ENCODE measurements around the gene DMD.
"Not testable (repeated sequence)": the region's sequence is repeated elsewhere in the genome, so short reads cannot be mapped to it uniquely, and the experiment has no call there.

Gene DMD

GRCh38 chrX:31480696-31481095 lies 1730.7 kb downstream of the DMD start:
- no peak for DNase-seq (ENCODE audit: extremely low read depth in 1 of 2, low read depth in 1 of 2)

DNA sequence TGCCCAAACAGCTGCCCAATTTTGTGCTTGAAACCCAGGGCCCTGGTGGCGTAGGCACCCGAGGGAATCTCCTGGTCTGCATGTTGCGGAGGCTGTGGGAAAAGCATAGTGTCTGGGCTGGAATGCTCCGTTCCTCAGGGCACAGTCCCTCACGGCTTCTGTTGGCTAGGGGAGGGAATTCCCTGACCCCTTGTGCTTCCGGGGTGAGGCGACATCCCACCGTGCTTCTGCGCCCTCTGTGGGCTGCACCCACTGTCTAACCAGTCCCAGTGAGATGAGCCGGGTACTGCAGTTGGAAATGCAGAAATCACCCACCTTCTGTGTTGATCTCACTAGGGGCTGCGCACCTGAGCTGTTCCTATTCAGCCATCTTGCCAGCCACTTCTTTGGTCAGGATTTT lies 1740.1 kb downstream of the DMD start:
- DNase-seq (ENCODE audit: extremely low read depth in 1 of 2, low read depth in 1 of 2), result no peak

GRCh38 chrX:31470753-31471152 lies 1740.6 kb downstream of the DMD start:
- not testable (repeated sequence) for DNase-seq (ENCODE audit: extremely low read depth in 1 of 2, low read depth in 1 of 2)

DNA sequence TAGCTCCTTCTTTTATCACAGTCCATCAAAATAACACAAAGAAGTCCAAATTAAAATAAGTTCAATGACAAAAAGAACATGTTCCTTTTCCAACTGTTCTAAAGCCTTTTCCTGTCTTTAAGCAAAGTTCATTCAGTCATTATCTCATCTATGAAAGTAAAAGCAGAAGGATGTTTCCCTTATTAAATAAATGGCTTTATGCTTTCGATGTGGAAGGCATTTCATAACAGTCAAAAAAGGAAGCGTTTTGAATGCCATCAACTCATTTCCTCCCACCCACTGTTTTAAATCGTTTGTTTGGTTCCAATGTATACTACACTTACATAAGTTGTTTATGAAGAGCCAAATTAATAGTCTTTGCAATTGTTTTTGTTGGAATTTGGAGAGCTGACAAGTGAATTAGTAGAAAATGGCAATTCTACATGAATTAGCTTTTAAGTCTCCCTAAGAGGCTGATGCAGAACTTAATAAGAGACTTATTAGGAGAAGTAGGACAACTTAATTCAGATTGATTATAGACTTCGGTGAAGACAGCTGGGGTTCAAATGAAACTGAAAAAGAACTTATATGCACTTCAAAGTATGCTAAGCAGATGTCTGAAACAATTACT lies 1746.9 kb downstream of the DMD start:
- no peak for DNase-seq (ENCODE audit: extremely low read depth in 1 of 2, low read depth in 1 of 2)

GRCh38 chrX:31461266-31461665 lies 1750.1 kb downstream of the DMD start:
- no peak for DNase-seq (ENCODE audit: extremely low read depth in 1 of 2, low read depth in 1 of 2)

DNA sequence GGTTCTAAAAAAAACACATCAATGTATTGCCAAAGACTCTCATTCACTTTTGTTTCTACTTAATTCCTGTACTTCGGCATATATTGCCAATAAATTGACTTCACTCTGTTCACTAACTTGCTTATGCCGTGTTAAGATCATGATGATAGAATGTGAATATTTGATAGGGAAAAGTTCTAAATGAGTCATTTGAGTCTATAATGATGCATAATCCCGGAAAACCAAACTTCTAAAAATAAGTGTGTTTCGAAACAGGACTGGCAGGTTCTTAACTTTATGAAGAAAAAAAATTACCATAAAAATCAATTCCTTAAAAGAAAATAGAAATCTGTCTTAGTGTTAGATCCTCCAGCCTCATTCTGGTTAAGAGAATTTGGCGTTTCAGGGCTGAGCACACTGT lies 1752.0 kb downstream of the DMD start:
- no peak for DNase-seq (ENCODE audit: extremely low read depth in 1 of 2, low read depth in 1 of 2)

DNA sequence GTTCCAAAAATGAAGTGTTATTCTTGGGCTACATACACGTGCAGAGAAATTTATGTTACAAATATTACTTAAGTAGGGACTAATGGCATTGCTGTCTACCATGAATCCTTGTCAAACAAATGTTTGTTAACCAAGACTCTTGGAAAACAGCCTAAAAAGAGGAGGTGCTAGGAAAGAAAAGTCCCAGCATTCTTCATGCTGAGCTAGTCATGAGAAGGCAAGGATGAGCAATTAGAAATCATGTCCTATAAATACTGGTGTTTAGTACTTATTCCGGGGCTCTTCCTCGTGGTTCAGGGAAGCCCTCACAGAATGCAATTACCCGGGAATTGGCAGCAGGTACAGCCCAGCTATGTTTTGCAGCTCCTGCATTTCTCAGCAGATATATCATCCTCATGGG lies 1761.4 kb downstream of the DMD start:
- DNase-seq (ENCODE audit: extremely low read depth in 1 of 2, low read depth in 1 of 2), result no peak

DNA sequence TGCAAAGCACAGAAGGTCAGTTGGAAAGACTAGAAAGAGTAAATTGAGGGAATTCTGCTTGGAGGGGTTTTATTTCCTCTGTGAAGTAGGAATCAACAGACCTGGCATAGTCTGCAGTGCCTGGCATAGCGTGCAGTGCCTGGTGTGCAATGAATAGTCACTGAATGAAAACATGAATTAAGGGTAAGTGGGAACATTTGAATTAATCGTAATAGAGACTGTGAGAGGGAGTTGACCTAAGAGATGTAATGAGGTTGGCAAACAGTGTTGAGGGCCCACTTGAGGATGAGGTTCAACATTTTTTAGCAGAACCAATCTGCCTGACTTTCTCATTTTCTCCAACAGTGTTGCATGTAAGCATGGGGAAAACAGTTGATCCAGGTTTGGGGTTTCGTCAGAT lies 1762.3 kb downstream of the DMD start:
- DNase-seq (ENCODE audit: extremely low read depth in 1 of 2, low read depth in 1 of 2), result no peak

DNA sequence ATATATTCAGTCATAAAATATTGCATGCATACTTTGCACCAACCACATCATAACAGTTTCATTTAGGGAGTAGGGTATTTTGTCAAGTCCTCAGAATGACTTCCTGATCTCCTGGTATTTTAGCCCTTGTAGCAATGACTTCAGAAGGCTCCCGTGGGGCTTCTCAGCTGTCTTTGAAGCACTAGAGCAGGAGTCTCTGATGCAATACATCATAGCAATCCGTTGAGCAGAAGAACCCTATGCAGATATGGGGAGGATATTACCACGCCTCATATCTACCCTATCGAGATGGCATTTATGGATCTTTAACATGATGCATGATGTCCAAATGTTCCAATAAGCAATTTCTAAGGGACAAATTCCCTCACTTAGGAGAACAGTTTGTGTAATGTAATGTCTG lies 1765.8 kb downstream of the DMD start:
- no peak for DNase-seq (ENCODE audit: extremely low read depth in 1 of 2, low read depth in 1 of 2)

- DNase-seq (ENCODE audit: extremely low read depth in 1 of 2, low read depth in 1 of 2), result no peak
Observed at GRCh38 chrX:31443654-31444053, 1767.7 kb downstream of the DMD start.

DNA sequence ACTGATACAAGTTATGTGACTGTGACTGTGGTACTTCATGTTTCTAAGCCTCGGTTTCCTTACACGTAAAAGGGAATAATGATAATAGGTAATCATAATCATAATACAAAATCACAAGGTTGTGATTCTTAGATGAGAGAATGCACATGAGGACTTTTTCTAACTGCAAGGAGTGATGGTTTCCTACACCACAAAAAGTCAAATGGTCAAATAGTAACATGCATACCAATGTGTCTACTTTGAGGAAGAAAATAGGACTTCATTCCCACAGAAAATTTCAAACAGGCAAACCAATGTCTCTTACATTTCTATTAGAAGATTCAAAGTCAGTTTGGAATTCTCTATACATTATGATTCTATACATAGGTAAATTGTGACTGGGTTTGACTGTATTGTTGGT lies 1770.8 kb downstream of the DMD start:
- DNase-seq (ENCODE audit: extremely low read depth in 1 of 2, low read depth in 1 of 2), result no peak

- no peak for DNase-seq (ENCODE audit: extremely low read depth in 1 of 2, low read depth in 1 of 2)
Observed at GRCh38 chrX:31436424-31436823, 1774.9 kb downstream of the DMD start.

- no peak for DNase-seq (ENCODE audit: extremely low read depth in 1 of 2, low read depth in 1 of 2)
Observed at GRCh38 chrX:31435592-31435991, 1775.8 kb downstream of the DMD start.

GRCh38 chrX:31433856-31434255 lies 1777.5 kb downstream of the DMD start:
- DNase-seq (ENCODE audit: extremely low read depth in 1 of 2, low read depth in 1 of 2), result no peak

DNA sequence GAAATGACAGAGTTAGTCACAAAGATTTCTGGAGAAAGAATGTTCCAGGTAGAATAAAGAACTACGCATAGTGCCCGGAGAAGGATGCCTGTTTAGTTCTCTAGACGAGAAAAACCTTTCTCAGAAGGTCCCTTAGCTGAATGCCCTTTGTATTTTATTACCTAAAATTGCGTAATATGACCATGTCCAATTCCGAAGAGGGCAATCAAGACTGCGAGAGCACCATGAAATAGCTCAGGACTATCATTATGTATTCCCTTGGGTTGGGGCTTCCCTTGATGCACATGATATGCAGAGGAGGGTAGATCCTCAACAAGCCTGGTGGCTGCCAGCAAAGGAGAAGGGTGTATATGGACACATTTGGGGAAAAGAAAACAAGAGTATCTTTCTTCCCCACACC lies 1781.4 kb downstream of the DMD start:
- no peak for DNase-seq (ENCODE audit: extremely low read depth in 1 of 2, low read depth in 1 of 2)

DNA sequence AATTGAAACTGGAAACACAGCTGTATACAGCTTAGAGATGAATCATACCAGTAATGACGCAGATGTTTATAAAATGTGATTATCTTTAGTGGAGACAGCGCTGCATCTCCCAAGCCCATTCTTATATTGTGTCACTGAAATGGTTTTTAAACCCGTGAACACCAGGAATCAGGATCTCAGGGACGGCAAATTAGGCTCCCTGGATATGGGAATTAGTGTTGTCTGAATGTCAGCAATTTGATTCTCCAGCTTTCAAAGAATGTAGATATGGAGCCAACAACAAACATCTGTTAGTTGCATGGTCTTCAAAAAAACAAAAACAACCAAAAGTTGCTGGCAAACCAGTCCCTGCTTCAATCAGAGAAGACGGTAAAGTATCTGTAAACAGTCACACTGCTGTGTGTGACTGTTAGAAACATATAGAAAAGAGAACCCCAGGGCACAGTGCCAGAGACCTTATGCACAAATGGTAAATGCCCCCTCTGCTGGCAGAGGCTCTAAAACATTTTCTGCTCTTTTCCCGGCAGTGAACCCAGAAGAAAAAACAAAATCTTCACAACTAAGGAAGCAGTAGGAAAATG lies 1787.7 kb downstream of the DMD start:
- no peak for DNase-seq (ENCODE audit: extremely low read depth in 1 of 2, low read depth in 1 of 2)

DNA sequence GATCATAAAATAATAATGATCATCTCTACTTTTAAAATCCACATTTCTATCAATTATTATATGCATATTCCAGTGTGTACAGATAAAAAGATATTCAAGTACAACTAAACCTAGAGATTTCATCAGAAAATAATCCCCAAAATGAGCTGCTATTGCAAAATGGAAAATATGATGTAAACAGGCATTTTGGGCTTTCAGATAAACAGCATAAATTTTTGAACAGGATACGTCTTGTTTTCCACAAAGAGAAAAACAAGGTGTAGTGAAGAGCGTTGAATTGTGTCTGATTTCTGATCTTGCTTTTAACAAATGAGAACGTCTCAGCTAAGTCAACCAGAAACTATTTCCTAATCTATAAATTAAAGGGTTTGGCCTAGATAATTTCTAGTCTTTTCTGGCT lies 1789.9 kb downstream of the DMD start:
- DNase-seq (ENCODE audit: extremely low read depth in 1 of 2, low read depth in 1 of 2), result no peak

DNA sequence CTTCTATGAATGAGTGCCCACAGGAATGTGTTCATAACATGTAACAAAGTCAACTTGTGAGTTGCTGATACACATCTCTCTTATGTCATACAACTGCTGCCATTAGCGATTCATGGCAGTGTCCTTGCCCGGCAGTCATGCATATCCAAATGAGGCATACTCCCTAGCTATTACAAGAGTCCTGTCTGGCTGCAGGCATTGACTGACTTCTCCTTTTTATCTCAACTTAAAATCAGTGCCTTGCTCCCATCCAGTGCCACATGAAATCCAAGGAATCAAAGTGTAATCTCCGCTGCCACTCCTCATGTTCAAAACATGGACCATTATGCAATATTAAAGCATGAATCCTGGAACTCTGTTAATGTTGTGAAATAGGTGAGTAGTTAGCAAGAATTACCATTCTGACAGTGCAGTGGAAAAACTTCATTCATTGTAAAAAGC lies 1790.6 kb downstream of the DMD start:
- no peak for DNase-seq (ENCODE audit: extremely low read depth in 1 of 2, low read depth in 1 of 2)

GRCh38 chrX:31420302-31420701 lies 1791.0 kb downstream of the DMD start:
- DNase-seq (ENCODE audit: extremely low read depth in 1 of 2, low read depth in 1 of 2), result no peak

GRCh38 chrX:31397119-31397518 lies 1814.2 kb downstream of the DMD start:
- no peak for DNase-seq (ENCODE audit: extremely low read depth in 1 of 2, low read depth in 1 of 2)

DNA sequence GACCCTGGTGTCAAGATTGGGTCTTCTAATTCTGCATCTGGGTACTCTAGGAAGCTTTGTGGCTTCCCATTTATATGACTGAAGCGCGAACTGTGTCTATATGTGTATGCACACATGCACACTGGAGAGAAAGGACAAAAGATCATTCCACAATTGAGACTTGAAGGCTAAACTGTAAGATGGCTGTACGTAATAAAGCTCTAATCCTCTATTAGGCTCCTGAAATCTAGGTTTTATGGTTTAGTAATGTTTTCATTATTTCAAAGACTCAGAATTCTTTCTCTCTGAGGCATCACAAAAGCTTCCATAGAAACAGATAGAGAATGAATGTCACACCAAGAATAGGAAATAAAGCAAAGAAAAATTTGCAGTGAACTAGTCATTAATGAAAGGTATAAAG lies 1818.8 kb downstream of the DMD start:
- no peak for DNase-seq (ENCODE audit: extremely low read depth in 1 of 2, low read depth in 1 of 2)

GRCh38 chrX:31388946-31389345 lies 1822.4 kb downstream of the DMD start:
- no peak for DNase-seq (ENCODE audit: extremely low read depth in 1 of 2, low read depth in 1 of 2)

DNA sequence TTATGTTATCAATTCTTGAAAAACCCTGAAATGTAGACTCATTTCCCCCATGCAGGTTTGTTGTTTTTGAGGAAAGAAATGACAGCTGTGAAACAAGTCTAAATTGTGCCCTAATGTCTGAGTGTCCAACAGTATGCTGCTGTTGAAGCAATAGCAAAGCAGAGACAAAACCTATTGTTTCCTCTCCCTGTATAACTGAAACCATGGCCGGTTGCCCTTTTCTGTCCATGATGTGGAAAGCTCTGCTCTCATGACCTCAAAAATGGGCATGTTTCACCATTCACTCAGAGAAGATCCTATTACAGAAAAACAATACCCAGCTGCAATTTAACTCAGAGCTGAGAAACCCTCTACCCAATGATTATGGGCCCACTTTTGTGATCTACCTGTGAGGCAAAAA lies 1826.9 kb downstream of the DMD start:
- no peak for DNase-seq (ENCODE audit: extremely low read depth in 1 of 2, low read depth in 1 of 2)
